Cardiac muscle cell (in vitro differentiated cells and primary cell): ENCODE data around the gene MRPL38. TPM values are rescaled to one million over a fixed set of nuclear protein-coding genes. Genes with fewer than 3 reads are reported as not detected.

Experiments used
- DNase-seq, 2 donors: peaks; one replicate each; pipeline versions ENCODE4 v3.0.0 to v3.0.0-alpha.2; 2010 to 2017; ENCODE audit warnings: low read depth in 1 of 2, low spot score in 1 of 2
- H3K27ac ChIP-seq: fragments of 200-600 bp; sonication (generic); 2 replicates; pipeline ENCODE4 v1.5.1; 2016
- H3K27me3 ChIP-seq: fragments of 200-600 bp; sonication (generic); 2 replicates; pipeline ENCODE4 v1.6.0; 2016; ENCODE audit warnings: control low read depth
- H3K36me3 ChIP-seq: fragments of 200-600 bp; sonication (generic); 2 replicates; pipeline ENCODE4 v1.5.1; 2016; ENCODE audit warnings: control low read depth
- H3K4me1 ChIP-seq: fragments of 200-600 bp; sonication (generic); 2 replicates; pipeline ENCODE4 v1.8.1; 2017; ENCODE audit warnings: low read depth, mild to moderate bottlenecking, mixed run types
- H3K4me3 ChIP-seq: fragments of 200-600 bp; sonication (generic); 2 replicates; pipeline ENCODE4 v1.5.1; 2016; ENCODE audit warnings: mild to moderate bottlenecking
- H3K9me3 ChIP-seq: fragments of 200-600 bp; sonication (generic); 2 replicates; pipeline ENCODE4 v1.5.1; 2017; ENCODE audit warnings: low read depth, mild to moderate bottlenecking, control low read depth
- polyA plus RNA-seq: library from polyadenylated mRNA; unstranded; fragments of >200 nt; fragmentation: Nextera tagmentation; extraction: Ambion mirVana; gene quantifications from 2 replicates; pipeline ENCODE4 v1.2.1, GENCODE V29; 2016
- total RNA-seq: library from RNA; depleted of rRNA; stranded (reverse); fragments of >200 nt; gene quantifications from 2 replicates; pipeline ENCODE4 v1.2.3, GENCODE V29; 2016
- TF ChIP-seq, protein P1 (sequence below): IDR thresholded peaks from 2 replicates; pipeline ENCODE4 v1.5.1; 2012; ENCODE audit warnings: low read depth, mild to moderate bottlenecking, low read length

MRPL38 gene
- total and polyA plus RNA-seq, 2 experiments from 2014 or later: 68.0 to 227 TPM

DNA sequence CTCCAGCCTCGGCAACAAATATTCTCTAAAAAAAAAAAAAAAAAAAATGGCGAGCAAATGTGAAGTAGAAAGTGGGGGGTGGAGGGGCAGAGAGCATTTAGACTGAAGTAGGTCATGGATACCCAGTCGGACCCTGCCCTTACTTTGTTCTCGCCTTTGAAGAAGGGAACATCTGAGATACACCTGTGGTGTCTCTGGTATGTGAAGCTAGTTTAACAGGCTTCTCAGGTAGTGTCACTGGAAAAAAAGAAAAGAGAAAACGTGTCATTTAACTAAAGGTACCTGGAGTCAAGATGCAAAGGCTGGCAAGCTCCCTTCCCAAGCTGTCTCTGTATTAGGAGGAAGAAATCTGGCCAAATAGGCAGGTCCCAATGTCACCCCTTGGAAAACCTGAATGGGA is 28.2 kb upstream of the MRPL38 start:
- TF ChIP-seq, protein P1, sequence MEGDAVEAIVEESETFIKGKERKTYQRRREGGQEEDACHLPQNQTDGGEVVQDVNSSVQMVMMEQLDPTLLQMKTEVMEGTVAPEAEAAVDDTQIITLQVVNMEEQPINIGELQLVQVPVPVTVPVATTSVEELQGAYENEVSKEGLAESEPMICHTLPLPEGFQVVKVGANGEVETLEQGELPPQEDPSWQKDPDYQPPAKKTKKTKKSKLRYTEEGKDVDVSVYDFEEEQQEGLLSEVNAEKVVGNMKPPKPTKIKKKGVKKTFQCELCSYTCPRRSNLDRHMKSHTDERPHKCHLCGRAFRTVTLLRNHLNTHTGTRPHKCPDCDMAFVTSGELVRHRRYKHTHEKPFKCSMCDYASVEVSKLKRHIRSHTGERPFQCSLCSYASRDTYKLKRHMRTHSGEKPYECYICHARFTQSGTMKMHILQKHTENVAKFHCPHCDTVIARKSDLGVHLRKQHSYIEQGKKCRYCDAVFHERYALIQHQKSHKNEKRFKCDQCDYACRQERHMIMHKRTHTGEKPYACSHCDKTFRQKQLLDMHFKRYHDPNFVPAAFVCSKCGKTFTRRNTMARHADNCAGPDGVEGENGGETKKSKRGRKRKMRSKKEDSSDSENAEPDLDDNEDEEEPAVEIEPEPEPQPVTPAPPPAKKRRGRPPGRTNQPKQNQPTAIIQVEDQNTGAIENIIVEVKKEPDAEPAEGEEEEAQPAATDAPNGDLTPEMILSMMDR: no peak
- no peak for DNase-seq

DNA sequence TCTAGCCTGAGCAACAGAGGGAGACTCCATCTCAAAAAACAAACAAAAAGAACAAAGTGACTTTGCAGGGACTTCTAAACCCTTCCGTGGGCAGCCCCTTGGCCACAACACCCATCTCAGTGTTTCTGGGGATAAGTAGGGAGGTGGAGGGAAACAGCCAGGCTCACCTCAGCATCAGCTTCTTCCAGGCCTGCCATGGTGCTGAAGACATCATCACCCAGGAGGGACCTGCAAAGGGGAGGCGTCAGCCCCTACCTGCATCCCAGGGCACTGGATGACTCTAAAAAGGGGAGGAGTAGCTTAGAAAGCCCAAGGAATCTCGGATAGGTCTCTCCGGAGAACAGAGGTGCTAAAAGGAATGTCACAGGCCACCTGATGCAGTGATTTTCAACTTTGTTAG is 26.4 kb upstream of the MRPL38 start:
- Histone ChIP-seq H3K27ac (no peak overlapping the region), H3K4me1 (no peaks in the 10 kb centered on the region), H3K36me3 (no peaks in the 10 kb centered on the region), H3K27me3 (no peaks in the 10 kb centered on the region), H3K9me3 (no peaks in the 10 kb centered on the region), H3K4me3 (no peak overlapping the region)
- no peak for DNase-seq
- TF ChIP-seq, protein P1: no peak

More for the DNA sequence above, 28.2 kb upstream of the MRPL38 start:
- Histone ChIP-seq H3K27me3 (no peaks in the 10 kb centered on the region), H3K36me3 (no peaks in the 10 kb centered on the region), H3K4me3 (no peak overlapping the region), H3K4me1 (no peaks in the 10 kb centered on the region), H3K9me3 (no peaks in the 10 kb centered on the region), H3K27ac (no peak overlapping the region)

DNA sequence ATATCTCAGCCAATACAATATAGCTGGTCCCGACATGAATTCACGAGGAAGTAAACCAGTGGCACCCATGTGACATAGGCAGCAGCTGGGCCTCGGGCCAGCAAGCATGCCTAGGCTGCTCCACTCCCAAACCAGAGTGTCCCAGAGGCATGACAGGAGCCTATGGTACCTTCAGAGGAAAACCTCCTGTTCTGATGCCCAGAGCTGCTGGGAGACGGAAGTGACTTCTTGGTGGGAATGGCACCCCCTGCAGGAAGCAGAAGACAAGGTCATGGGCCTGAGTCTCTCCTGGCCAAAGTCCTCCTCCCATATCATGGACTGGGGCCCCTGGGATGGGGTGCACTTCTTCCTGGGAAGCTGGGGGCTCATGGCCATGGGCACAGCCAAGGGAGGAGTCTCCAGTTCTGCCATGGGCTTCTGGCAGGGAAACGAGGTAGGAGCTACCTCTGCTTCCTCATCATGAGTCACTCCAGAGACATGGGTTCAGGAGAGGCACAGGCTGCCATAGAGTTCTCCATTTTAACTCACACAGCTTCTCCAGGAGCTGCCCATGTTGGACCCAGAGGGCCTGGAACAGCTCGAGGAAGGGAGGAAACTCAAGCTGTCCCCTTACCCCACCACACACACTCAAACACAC is 22.7 kb upstream of the MRPL38 start:
- Histone ChIP-seq H3K9me3 (no peaks in the 10 kb centered on the region), H3K4me3 (no peak overlapping the region), H3K27me3 (no peaks in the 10 kb centered on the region), H3K27ac (no peak overlapping the region), H3K36me3 (no peaks in the 10 kb centered on the region), H3K4me1 (peaks cover 9% of the 10 kb centered on the region)
- DNase-seq: peak; percentile 25 to 57
- TF ChIP-seq, protein P1: peak; percentile 16

GRCh38 chr17:75926456-75926855 is 21.8 kb upstream of the MRPL38 start:
- H3K4me1 ChIP-seq: peaks cover 12% of the 10 kb centered on the region
- no peaks in the 10 kb centered on the region for H3K36me3 ChIP-seq
- no peaks in the 10 kb centered on the region for H3K27me3 ChIP-seq
- no peaks in the 10 kb centered on the region for H3K9me3 ChIP-seq
- no peak overlapping the region for H3K27ac ChIP-seq
- TF ChIP-seq, protein P1: no peak
- no peak overlapping the region for H3K4me3 ChIP-seq
- no peak for DNase-seq

GRCh38 chr17:75925912-75926311 is 21.2 kb upstream of the MRPL38 start:
- TF ChIP-seq, protein P1: no peak

GRCh38 chr17:75925103-75925502 is 20.4 kb upstream of the MRPL38 start:
- H3K9me3 ChIP-seq: no peaks in the 10 kb centered on the region

More at GRCh38 chr17:75925912-75926311, 21.2 kb upstream of the MRPL38 start:
- no peak overlapping the region for H3K4me3 ChIP-seq
- no peaks in the 10 kb centered on the region for H3K9me3 ChIP-seq
- H3K36me3 ChIP-seq: no peaks in the 10 kb centered on the region
- no peak overlapping the region for H3K27ac ChIP-seq
- H3K27me3 ChIP-seq: no peaks in the 10 kb centered on the region
- H3K4me1 ChIP-seq: peaks cover 12% of the 10 kb centered on the region
- no peak for DNase-seq

More at GRCh38 chr17:75925103-75925502, 20.4 kb upstream of the MRPL38 start:
- no peak for DNase-seq
- Histone ChIP-seq H3K4me1 (peaks cover 12% of the 10 kb centered on the region), H3K27me3 (no peaks in the 10 kb centered on the region), H3K27ac (no peak overlapping the region), H3K36me3 (no peaks in the 10 kb centered on the region), H3K4me3 (no peak overlapping the region)
- TF ChIP-seq, protein P1: no peak
